GM21576 (cell line): ENCODE data around the gene MTHFSD.

Experiments used
- ATAC-seq: cut with Tn5 transposase; IDR thresholded peaks from one replicate; pipeline ENCODE4 v1.9.1; 2021; ENCODE audit warnings: mild to moderate bottlenecking, moderate library complexity; ENCODE audit not compliant: unreplicated experiment

Gene MTHFSD

DNA sequence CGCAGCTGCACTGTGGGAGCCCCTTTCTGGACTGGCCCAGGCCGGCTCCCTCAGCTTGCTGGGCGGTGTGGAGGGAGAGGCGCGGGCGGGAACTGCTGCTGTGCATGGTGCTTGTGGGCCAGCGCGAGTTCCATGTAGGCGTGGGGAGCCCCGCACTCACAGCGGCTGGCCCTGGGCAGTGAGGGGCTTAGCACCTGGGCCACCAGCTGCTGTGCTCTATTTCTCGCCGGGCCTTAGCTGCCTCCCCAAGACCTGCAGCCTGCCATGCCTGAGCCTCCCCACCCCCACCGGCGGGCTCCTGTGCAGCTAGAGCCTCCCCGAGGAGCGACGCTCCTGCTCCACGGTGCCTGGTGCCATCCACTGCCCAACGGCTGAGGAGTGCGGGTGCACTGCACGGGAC, 1.7 kb downstream of the MTHFSD start:
- no peak for ATAC-seq

DNA sequence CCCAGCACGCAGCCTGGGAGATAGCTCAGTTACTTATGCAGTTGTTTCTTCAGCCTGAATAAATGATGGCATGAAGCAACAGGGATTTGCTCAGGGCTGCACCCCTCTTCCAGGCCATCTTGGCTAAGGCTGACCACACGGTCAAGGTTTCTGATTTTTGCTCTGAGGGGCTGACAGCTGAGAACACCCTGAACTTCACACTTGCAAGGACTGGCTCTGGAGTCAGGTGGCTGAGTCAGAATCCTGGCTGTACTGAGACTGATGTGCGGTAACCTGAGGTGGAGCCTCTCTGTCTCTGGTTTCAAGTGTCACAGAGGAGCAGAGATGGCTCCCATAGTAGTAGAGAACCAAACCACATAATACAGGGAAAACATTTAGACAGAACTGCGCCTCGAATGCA, 4.8 kb downstream of the MTHFSD start:
- no peak for ATAC-seq

DNA sequence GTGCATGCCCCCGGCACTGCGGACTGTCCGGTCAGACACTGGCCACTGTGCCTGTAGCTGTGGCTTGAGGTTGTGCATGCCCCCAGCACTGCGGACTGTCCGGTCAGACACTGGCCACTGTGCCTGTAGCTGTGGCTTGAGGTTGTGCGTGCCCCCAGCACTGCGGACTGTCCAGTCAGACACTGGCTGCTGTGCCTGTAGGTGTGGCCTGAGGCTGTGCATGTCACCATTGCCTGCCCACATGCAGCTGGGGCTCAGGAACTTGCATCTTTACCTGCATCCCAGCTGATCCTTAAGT, 5.2 kb downstream of the MTHFSD start:
- no peak for ATAC-seq

DNA sequence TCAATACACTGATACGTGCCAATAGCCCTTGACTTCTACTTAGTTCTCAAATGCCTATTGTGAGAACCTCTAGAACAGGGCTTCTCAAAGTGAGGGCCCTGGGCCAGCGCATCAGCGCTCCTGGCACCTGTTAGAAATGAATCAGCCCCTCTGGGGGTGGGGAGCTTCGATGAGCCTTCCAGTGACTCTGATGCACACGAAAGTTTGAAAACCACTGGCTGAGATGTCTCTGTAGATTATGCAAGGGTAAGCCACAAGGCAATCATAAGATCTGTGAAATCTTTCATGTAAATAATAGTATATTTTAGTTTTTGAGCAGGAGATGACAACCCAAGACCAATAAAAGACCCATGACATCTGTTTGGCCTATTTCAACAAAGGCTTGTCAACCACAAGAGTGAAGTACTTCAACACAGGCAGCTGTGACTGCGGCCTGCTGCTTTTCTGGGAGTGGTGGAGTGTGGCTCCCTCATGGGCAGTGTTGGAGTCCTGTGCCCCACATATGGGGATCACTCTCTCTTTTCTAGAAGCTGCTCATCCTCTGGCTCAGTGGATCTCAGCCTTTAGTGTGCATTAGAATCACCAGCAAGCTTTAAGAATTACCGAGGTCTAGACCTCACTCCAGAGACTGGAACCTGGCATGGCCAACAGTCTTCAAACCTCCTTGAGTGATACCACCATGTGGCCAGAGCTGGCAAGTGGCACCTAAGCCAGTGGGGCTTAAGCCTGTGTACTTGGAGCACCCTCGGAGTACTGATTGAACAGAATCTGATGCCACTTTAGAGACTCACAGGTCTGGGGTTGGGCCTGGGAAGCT, 5.8 kb downstream of the MTHFSD start:
- no peak for ATAC-seq

DNA sequence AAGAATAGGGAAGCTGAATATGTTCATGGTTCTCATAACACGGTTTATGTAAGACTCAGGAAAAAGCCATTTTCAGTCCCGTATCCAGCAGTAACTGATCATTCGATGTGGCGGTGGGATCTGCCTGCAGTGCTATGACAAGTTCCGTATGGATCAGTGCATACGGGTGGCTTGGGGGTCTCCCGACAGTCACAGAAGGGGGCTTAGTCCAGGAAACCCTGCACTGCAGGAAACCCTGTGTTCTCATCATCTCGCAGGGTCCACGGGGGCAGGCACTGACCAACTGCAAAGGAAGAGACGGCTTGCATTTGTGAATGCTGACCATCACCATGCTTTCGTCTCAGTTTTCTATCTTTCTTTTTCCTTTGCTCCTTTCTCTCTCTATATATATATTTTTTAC, 7.7 kb downstream of the MTHFSD start:
- no peak for ATAC-seq

DNA sequence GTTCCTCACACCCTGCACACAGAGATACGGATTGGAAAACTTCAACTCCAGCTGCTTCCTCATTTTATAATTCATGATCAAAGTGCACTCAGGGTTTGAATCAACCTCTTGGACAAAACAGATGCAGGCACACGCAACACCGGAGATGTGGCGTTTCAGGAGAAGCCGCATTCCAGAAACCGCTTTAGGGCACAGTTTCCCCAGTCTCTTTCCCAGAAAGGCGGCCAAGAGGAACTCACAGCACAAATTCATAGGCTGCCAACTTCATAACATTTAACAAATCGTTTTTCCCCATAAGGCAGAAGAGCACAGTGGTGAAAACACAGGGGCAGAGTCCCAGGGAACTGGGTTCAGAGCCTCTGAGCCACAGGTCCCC, 8.4 kb downstream of the MTHFSD start:
- no peak for ATAC-seq

DNA sequence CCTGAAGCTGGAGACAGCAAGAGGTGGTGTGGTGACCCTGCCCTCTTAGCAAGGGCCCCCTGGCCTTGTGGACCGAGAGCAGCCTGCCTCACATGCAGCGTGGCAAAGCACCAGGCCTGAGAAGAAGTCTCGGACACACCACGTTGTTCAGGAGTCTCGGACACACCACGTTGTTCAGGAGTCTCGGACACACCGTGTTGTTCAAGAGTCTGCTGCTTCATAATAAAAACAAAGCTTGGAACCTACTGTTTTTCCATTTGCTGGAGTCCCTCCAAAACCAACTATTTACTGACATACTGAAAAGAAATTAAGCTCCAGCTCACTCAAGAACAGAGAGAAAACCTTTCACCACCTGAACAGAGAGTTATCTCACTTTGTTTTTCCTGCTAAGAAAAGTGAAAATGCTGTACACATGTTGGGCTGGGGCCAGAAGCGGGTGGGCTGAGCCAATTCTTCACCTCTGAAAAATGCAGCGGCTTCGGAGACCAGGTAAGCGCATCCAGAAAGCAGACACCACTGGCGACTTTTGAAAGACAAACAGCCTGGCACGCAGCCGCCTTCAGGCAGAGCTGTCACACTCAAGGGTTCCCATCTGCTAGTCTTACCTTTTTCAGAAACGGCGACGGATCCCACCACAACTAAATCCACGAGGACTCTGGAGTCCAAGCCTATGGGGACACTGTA, 8.9 kb downstream of the MTHFSD start:
- no peak for ATAC-seq

DNA sequence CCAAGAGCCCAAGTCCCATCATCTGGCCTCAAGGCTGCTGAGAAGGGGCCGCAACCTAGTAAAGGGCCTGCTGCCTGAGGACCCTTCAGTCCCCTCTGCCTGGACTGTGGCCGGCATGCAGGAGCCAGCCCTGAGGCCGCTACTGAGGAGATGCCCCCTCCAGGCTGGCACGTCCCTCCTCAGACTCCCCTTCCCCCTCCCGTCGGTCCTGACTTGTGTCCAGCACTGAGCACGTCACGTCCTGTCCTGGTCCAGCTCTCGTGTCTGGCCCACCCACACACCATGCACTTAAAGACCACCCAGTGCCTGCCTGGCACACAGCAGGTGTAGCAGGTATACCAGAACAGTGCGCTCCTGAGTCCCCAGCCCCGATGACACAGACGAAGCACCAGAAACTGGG, 9.6 kb downstream of the MTHFSD start:
- no peak for ATAC-seq

DNA sequence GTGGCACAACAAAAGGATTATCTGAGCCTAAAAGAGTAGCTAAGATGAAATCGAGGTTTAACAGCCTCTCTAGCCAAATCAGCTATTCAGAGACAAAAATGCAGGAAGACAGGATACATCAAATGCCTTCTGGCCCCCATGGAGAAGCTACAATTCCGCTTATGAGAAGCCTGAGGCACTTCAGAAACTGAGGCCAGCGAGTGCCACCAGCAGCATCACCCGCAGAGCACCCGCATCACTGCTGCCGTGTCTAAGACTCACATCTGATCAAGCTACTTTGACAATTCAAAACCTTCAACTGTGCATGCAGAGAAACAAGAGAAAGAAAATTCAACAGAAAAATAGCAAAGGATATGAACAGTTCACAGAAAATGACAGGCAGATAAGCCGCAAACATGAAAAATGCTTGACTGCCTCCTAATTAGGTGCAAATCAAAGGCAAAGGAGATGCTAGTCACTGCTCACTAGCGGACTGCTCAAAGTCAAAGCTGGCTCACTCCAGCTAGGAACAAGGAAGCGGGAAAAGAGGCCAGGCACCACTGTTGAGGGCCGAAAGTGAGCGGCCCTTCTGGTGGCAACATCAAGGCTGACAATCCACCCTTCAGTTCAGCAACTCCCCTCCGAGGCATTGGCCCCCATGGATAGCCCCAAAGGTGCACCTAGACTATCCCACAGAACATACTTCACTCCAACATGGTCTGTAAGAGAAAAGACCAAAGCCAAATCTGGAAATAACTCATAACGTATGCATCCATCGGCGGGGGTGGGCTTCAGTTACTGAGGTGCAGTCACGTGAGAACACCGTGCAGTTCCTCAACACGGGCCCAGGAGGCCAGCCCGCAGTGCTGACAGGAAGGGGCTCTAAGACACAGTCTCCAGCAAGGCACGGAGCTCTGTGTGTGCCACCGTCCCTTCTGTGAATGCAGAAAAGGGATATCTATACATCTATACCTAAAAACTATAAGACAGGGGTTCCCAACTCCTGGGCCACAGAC, 12.0 kb downstream of the MTHFSD start:
- ATAC-seq, result no peak

DNA sequence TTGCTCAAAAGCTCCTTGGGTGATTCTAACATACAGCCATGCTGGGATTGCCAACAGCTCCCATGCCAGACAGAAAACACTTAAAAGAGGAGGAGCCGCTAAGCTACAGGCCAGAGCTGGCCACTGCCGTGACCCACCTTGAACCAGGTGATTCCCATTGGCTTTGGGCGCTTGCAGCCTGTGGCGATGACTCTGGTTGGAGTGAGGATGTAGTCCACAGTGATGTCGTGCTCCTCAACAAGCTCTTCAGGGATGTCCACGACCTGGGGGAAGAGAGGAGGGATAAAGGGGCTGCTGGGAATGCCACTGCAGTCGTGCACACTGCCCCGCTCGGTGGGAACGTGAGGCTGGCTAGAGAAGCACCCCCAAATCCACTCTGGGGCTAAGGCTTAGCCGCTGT, 13.5 kb downstream of the MTHFSD start:
- ATAC-seq, result no peak

DNA sequence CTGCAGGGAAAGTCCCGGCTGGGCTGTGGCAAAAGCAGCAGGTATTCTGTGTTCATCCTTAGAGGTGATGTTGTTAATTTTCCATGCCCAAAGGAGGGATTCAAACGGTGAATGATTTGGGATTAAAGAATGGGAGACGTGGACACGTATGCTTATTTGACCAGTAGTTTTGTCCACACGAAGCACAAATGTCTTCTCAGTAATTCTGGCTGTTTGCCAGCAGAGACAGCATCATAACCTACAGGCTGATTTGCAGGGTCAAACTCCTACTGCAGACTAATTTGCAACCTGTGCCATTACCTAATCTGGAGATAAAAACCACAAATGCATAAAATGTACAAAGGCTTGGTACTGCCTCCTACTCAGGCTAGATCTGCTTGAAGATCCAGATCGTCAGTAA, 14.1 kb downstream of the MTHFSD start:
- no peak for ATAC-seq

DNA sequence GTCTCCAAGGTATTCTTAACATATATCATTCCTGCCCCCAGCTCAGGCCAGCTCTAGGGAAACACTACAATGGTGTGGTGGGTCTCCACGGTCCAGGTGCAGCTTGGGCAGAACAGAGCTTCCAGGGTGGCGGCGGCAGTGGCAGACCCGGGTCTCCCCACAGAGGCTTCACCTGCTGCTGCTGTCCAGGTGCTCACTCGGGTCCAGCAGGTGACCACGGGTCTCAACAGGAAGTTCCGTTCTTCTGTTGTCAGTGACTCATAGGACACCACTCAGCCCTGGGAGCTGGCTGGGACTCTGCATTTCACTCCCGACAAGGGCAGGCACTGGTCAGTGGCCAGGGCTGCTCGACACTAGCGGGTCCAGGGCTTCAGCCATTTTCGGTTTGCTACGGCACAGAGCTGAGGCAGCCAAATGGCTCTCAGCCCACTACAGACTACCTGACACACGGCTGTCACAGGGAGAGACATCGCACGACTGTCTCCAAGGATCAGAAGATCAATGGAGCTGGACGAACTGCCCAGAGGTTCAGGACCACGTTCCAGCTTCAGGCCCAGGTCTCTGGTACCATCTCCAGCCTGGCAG, 16.7 kb downstream of the MTHFSD start:
- ATAC-seq, result no peak

DNA sequence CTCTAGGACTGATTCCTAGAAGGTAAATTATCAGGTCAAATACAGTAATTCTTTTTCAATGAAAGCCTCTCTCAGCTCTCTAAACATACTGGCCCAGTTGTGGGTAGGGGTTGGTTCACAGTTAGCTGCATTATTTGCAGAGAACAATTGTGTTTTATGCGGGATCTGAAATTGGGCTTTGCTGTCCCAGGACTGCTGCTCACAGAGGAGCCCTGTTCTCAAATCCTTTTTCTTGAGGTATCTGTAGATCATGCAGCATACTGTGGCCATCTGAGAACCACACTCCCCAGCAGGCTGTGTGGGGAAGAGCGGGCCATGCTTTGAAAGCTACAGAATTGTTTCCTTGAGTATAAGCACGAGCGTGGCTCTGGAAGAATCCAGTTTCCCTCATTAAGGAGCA, 17.5 kb downstream of the MTHFSD start:
- ATAC-seq, result no peak

DNA sequence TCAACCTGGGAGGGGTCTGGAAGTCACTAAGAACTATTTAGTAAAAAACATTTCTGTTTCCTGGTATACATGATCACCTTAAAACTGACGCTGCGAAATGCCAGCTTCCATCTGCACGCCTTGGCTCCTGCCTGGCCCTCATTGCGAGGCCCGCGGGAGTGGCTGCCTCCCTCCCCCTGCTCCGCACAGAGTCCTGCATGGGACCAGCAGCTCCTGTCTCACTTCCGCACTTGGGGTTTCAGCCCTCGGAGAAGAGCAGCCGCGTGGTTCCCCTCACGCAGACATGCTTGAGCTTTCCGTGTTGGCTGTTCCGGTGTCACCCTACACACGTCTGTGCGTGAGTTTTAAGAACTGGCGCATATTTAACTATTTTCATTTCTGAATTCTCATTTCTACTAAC, 18.4 kb downstream of the MTHFSD start:
- no peak for ATAC-seq

DNA sequence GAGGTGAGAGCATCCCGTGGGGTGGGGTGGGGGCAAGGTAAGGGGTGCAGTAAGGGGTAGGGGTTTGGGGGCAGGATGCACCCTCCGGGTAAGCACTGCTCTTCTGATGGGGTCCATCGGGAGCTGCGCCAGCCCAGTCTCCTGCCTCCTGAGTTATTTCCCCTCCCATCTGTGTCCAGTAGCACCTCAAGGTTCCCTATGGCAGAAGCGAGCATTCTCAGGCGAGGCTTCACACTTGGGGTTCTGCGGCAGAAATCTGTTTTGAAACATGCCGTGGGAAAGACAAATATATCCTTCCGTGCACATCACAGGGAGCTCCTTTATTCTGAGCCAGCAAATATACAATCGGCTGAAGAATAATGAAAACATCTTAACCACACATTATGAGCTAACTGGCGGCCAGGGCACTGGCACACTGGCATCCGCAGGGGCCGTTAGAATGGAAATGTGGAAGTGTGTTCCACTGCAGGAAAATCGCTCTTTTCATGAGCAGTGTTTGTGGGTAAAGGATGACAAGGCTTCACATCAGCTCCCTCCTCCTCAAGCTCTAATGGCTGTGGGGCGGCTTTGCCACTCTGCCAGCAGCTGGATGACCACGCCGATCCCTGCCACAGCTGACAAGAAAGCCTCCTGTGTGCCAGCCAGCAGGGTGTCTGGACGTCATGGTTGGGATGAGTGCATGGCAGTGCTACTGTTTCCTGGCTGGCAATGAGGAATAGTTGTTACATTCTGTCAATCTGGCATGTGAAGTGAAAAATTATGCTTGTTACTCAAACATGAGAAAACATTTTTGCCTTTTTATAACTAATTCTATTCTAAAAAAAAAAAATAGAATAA, 20.0 kb downstream of the MTHFSD start:
- ATAC-seq, result no peak

DNA sequence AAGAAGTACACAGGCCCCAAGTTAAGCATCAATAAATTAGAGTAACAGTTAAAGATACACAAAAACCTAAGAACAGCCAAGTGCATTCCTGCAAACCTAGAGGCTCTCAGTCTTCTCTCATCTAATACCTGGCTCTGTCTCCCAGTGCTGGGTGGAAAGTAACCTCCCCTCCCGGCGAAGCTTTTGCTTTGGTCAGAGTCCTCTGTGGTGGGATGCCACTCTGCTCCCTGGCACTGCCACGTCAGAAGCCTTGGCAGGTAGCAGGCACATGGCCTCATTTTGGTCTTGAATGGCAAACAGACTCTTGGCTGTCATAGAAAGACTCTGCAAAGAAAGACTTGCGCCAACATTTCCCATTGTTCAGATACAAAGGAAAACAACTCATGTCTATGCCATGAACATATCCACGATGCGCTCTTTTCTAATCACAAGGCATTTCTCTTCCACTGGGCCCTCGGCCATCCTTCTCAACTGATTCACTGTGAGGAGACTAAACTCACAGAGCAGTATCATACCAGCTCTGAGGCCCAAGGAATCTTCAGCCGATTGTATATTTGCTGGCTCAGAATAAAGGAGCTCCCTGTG, 21.2 kb downstream of the MTHFSD start:
- no peak for ATAC-seq

DNA sequence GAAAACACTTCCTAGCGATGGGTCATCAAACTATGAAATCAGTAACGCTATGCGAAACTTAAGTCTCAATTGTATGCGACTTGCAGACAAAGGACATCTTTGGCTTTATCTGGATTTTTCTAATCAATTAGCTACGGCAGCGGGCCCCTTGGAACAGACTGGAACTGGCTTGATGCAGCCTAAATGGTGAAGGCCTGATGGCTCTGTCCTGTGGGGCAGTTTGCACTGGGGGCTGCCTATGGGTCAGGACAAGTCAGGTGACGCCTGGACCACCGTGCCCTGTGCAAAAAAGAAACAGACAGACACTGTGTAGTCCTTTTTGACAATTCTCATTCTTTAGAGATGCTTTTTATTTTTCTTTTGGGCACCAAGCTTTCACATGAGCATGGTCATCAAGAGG, 22.0 kb downstream of the MTHFSD start:
- no peak for ATAC-seq

DNA sequence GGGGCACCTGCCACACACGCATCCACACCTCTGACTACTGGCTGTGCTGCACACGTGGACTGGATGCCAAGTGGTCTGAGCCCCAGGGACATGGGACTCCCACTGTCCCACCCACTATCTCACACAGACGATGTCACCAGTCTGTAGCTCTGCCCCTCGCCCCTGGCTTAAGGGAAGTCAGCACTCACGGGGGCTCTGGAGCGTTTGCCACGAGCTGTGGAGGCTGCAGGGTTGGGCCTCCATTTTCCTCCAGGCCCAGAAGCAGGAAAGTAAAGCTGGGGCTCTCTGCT, 22.6 kb downstream of the MTHFSD start:
- ATAC-seq, result no peak

DNA sequence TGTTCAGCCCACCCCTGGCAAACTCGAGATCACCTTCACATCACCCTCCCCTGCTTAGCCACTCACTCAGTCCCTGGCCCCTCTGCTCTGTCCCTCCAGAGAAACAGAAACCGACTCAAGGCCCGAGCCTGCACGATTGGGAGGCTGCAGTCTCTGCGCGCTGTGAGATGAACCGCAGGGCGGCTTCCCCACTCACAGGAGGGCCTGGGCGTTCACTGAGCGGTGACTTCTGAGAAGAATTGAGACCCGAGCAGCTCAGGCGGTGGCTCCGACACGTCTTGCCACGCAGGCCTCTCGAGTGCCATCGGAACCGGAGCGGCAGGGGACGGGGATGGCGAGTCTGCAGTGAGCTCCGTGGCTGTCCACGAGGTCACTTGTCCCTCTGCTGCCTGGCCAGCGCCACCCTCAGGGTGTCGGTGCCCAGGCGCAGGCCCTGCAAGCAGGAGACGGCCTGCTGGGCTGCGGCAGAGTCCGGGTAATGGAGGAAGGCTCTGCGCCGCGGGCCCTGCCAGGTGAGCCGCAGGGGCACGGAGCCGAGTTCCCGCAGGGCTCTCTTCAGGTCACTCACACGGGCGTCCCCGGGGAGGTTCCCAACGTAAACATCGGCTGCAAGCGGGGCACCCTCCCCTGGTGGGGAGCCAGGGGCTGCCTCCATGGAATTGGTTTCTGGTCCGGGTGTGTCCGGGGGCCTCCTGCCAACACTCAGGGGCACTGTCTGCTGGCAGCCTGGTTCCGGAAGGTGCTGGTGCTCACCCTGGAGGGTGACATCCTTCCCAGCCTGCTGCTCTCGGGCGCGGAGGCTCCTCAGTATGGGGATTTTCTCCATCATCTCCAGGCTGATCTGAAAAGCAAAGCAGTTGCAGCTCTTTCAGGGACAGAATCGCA, 23.2 kb downstream of the MTHFSD start:
- ATAC-seq, result no peak
